ENCODE data around the gene CD99L2.

The CD99L2 gene

GRCh38 chrX:150929058-150929457, 30.6 kb upstream of the CD99L2 start:
- H3K4me2 ChIP-seq (ENCODE audit: low read length) = no peak overlapping the region
- no peak for TF ChIP-seq CTCF (IDR thresholded peaks at IDR 0.05)
- no peaks in the 10 kb centered on the region for H3K36me3 ChIP-seq (ENCODE audit: control insufficient read depth, insufficient read depth, low read length)
- no peaks in the 10 kb centered on the region for H3K4me1 ChIP-seq
- H2AFZ ChIP-seq = no peak overlapping the region
- H3K9ac ChIP-seq = no peak overlapping the region
- H3K4me3 ChIP-seq (ENCODE audit: low read depth, low read length) = no peak overlapping the region
- H3K9me3 ChIP-seq (ENCODE audit: control insufficient read depth, low read length) = no peaks in the 10 kb centered on the region
- no peak overlapping the region for H3K27ac ChIP-seq
- no peaks in the 10 kb centered on the region for H3K27me3 ChIP-seq (ENCODE audit: control insufficient read depth, insufficient read depth, low read length)
- H3K79me2 ChIP-seq = no peaks in the 10 kb centered on the region

GRCh38 chrX:150926791-150927190, 28.3 kb upstream of the CD99L2 start:
- Histone ChIP-seq H3K4me2 (ENCODE audit: low read length) (no peak overlapping the region), H3K27me3 (ENCODE audit: control insufficient read depth, insufficient read depth, low read length) (no peaks in the 10 kb centered on the region), H2AFZ (no peak overlapping the region), H3K4me3 (ENCODE audit: low read depth, low read length) (no peak overlapping the region), H3K4me1 (no peaks in the 10 kb centered on the region), H3K27ac (no peak overlapping the region), H3K9me3 (ENCODE audit: control insufficient read depth, low read length) (no peaks in the 10 kb centered on the region), H3K9ac (no peak overlapping the region), H3K36me3 (ENCODE audit: control insufficient read depth, insufficient read depth, low read length) (no peaks in the 10 kb centered on the region), H3K79me2 (no peaks in the 10 kb centered on the region)
- TF ChIP-seq CTCF (IDR thresholded peaks at IDR 0.05) = no peak

- H3K36me3 ChIP-seq (ENCODE audit: control insufficient read depth, insufficient read depth, low read length) = no peaks in the 10 kb centered on the region
- TF ChIP-seq CTCF (IDR thresholded peaks at IDR 0.05) = no peak
Measured at GRCh38 chrX:150926304-150926703, 27.8 kb upstream of the CD99L2 start.

GRCh38 chrX:150919401-150919800, 20.9 kb upstream of the CD99L2 start:
- Histone ChIP-seq H3K36me3 (ENCODE audit: control insufficient read depth, insufficient read depth, low read length) (no peaks in the 10 kb centered on the region), H2AFZ (no peak overlapping the region), H3K79me2 (no peaks in the 10 kb centered on the region), H3K27ac (no peak overlapping the region), H3K27me3 (ENCODE audit: control insufficient read depth, insufficient read depth, low read length) (no peaks in the 10 kb centered on the region), H3K4me3 (ENCODE audit: low read depth, low read length) (no peak overlapping the region), H3K9ac (no peak overlapping the region), H3K9me3 (ENCODE audit: control insufficient read depth, low read length) (no peaks in the 10 kb centered on the region), H3K4me2 (ENCODE audit: low read length) (no peak overlapping the region), H3K4me1 (no peaks in the 10 kb centered on the region)
- TF ChIP-seq CTCF (IDR thresholded peaks at IDR 0.05) = no peak

More at GRCh38 chrX:150926304-150926703, 27.8 kb upstream of the CD99L2 start:
- Histone ChIP-seq H3K79me2 (no peaks in the 10 kb centered on the region), H2AFZ (no peak overlapping the region), H3K9ac (no peak overlapping the region), H3K4me3 (ENCODE audit: low read depth, low read length) (no peak overlapping the region), H3K4me2 (ENCODE audit: low read length) (no peak overlapping the region), H3K27ac (no peak overlapping the region), H3K27me3 (ENCODE audit: control insufficient read depth, insufficient read depth, low read length) (no peaks in the 10 kb centered on the region), H3K4me1 (no peaks in the 10 kb centered on the region), H3K9me3 (ENCODE audit: control insufficient read depth, low read length) (no peaks in the 10 kb centered on the region)

- no peak overlapping the region for H3K9ac ChIP-seq
- H3K27me3 ChIP-seq (ENCODE audit: control insufficient read depth, insufficient read depth, low read length) = no peaks in the 10 kb centered on the region
- no peak overlapping the region for H3K27ac ChIP-seq
- H3K4me2 ChIP-seq (ENCODE audit: low read length) = no peak overlapping the region
- H3K79me2 ChIP-seq = no peaks in the 10 kb centered on the region
- H3K36me3 ChIP-seq (ENCODE audit: control insufficient read depth, insufficient read depth, low read length) = no peaks in the 10 kb centered on the region
- H3K4me1 ChIP-seq = no peaks in the 10 kb centered on the region
- no peak overlapping the region for H3K4me3 ChIP-seq (ENCODE audit: low read depth, low read length)
- no peak for TF ChIP-seq CTCF (IDR thresholded peaks at IDR 0.05)
- H2AFZ ChIP-seq = no peak overlapping the region
- H3K9me3 ChIP-seq (ENCODE audit: control insufficient read depth, low read length) = no peaks in the 10 kb centered on the region
Measured at GRCh38 chrX:150913511-150913910, 15.0 kb upstream of the CD99L2 start.
